ENCODE results near the gene TRIM14.
"Not testable (repeated sequence)": the region's sequence is repeated elsewhere in the genome, so short reads cannot be mapped to it uniquely, and the experiment has no call there.

Gene TRIM14

GRCh38 chr9:98049288-98050072 lies 69.5 kb downstream of the TRIM14 start:
- no peak for DNase-seq (ENCODE audit: low read depth in 2 of 2)

GRCh38 chr9:98047002-98047401 lies 72.0 kb downstream of the TRIM14 start:
- no peak for DNase-seq (ENCODE audit: low read depth in 2 of 2)

GRCh38 chr9:98046180-98046543 lies 72.9 kb downstream of the TRIM14 start:
- no peak for DNase-seq (ENCODE audit: low read depth in 2 of 2)

- no peak for DNase-seq (ENCODE audit: low read depth in 2 of 2)
Observed at GRCh38 chr9:98045234-98046179, 73.5 kb downstream of the TRIM14 start.

GRCh38 chr9:98043915-98044314 lies 75.1 kb downstream of the TRIM14 start:
- DNase-seq (ENCODE audit: low read depth in 2 of 2) = no peak

- DNase-seq (ENCODE audit: low read depth in 2 of 2) = no peak
Observed at GRCh38 chr9:98040212-98040611, 78.8 kb downstream of the TRIM14 start.

- DNase-seq (ENCODE audit: low read depth in 2 of 2) = no peak
Observed at GRCh38 chr9:98039607-98040017, 79.4 kb downstream of the TRIM14 start.

- DNase-seq (ENCODE audit: low read depth in 2 of 2) = no peak
Observed at GRCh38 chr9:98038958-98039357, 80.1 kb downstream of the TRIM14 start.

- DNase-seq (ENCODE audit: low read depth in 2 of 2) = no peak
Observed at GRCh38 chr9:98037357-98037756, 81.7 kb downstream of the TRIM14 start.

GRCh38 chr9:98034593-98035546 lies 84.2 kb downstream of the TRIM14 start:
- peak; percentile 80 to 81 for DNase-seq (ENCODE audit: low read depth in 2 of 2)

GRCh38 chr9:98031935-98032334 lies 87.1 kb downstream of the TRIM14 start:
- DNase-seq (ENCODE audit: low read depth in 2 of 2) = no peak

- DNase-seq (ENCODE audit: low read depth in 2 of 2) = no peak
Observed at GRCh38 chr9:98031169-98031568, 87.9 kb downstream of the TRIM14 start.

GRCh38 chr9:98024702-98025101 lies 94.3 kb downstream of the TRIM14 start:
- no peak for DNase-seq (ENCODE audit: low read depth in 2 of 2)

GRCh38 chr9:98022447-98022846 lies 96.6 kb downstream of the TRIM14 start:
- DNase-seq (ENCODE audit: low read depth in 2 of 2) = no peak

GRCh38 chr9:98021306-98022040 lies 97.5 kb downstream of the TRIM14 start:
- no peak for DNase-seq (ENCODE audit: low read depth in 2 of 2)

- DNase-seq (ENCODE audit: low read depth in 2 of 2) = no peak
Observed at GRCh38 chr9:98020476-98021145, 98.4 kb downstream of the TRIM14 start.

GRCh38 chr9:98019869-98020268 lies 99.2 kb downstream of the TRIM14 start:
- DNase-seq (ENCODE audit: low read depth in 2 of 2) = not testable (repeated sequence)

Measured in activated CD8-positive, alpha-beta memory T cell treated with anti-CD3 and anti-CD28 coated beads for 4 hours (primary cell).